PC-9 (cell line): Measurements from ENCODE around the gene TBC1D26.

Source experiments
- EZH2 ChIP-seq: fragments of 200-600 bp; sonication (generic); IDR thresholded peaks from 2 replicates; pipeline ENCODE4 v1.8.0; 2017; ENCODE audit warnings: antibody characterized with exemption, low read depth
- TF ChIP-seq, protein P1 (sequence below): fragments of 200-600 bp; sonication (generic); conservative IDR thresholded peaks from 2 replicates; pipeline ENCODE4 v1.6.1; 2017; ENCODE audit warnings: mixed run types, antibody characterized with exemption, mild to moderate bottlenecking, moderate library complexity

DNA sequence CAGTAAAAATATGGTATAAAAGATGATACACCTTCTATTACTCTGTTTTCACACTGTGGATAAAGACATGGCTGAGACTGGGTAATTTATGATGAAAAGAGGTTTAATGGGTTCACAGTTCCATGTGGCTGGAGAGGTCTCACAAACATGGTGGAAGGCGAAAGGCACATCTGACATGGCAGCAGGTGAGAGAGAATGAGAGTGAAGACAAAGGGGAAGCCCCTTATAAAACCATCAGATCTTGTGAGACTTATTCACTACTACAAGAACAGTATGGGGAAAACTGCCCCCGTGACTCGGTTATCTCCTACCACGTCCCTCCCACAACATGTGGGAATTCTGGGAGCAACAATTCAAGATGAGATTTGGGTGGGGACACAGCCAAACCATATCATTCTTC lies 45.6 kb downstream of the TBC1D26 start:
- TF ChIP-seq, protein P1, sequence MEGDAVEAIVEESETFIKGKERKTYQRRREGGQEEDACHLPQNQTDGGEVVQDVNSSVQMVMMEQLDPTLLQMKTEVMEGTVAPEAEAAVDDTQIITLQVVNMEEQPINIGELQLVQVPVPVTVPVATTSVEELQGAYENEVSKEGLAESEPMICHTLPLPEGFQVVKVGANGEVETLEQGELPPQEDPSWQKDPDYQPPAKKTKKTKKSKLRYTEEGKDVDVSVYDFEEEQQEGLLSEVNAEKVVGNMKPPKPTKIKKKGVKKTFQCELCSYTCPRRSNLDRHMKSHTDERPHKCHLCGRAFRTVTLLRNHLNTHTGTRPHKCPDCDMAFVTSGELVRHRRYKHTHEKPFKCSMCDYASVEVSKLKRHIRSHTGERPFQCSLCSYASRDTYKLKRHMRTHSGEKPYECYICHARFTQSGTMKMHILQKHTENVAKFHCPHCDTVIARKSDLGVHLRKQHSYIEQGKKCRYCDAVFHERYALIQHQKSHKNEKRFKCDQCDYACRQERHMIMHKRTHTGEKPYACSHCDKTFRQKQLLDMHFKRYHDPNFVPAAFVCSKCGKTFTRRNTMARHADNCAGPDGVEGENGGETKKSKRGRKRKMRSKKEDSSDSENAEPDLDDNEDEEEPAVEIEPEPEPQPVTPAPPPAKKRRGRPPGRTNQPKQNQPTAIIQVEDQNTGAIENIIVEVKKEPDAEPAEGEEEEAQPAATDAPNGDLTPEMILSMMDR = no peak
- TF ChIP-seq EZH2 = no peak
